DOHH2 (cell line): ENCODE measurements around the gene ABCD4.

Experiments
- EZH2phosphoT487 ChIP-seq: fragments of 200-600 bp; sonication (generic); IDR thresholded peaks from 2 replicates; pipeline ENCODE4 v1.6.1; 2017; ENCODE audit warnings: borderline replicate concordance, mild to moderate bottlenecking, antibody characterized with exemption, low read length, moderate library complexity, mixed read lengths
- TF ChIP-seq, protein P1 (sequence below): fragments of 200-600 bp; sonication (generic); IDR thresholded peaks from one replicate; pipeline ENCODE4 v1.5.1; 2014; ENCODE audit warnings: antibody characterized with exemption, mild to moderate bottlenecking, low read depth, low read length; ENCODE audit not compliant: poor library complexity, severe bottlenecking

DNA sequence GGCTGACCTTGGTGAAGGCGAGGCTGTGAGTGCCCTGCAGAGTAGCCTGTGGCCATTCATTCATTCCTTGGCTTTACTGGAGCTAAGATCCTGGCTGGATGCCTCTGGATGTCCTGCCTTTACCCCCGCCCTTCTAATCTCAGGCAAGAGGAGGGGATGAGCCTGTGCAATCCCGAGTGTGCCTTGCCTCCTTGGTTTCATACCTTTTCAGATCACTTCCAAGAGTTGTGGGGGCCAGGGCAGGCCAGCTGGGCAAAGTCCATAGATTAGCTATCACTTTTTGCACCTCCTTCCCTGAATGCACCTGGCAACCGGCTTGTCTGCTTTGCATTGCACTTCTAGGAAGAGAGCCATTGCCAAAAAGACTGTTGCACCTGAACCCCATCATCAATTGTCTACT, 47.0 kb upstream of the ABCD4 start:
- TF ChIP-seq, protein P1, sequence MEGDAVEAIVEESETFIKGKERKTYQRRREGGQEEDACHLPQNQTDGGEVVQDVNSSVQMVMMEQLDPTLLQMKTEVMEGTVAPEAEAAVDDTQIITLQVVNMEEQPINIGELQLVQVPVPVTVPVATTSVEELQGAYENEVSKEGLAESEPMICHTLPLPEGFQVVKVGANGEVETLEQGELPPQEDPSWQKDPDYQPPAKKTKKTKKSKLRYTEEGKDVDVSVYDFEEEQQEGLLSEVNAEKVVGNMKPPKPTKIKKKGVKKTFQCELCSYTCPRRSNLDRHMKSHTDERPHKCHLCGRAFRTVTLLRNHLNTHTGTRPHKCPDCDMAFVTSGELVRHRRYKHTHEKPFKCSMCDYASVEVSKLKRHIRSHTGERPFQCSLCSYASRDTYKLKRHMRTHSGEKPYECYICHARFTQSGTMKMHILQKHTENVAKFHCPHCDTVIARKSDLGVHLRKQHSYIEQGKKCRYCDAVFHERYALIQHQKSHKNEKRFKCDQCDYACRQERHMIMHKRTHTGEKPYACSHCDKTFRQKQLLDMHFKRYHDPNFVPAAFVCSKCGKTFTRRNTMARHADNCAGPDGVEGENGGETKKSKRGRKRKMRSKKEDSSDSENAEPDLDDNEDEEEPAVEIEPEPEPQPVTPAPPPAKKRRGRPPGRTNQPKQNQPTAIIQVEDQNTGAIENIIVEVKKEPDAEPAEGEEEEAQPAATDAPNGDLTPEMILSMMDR, result no peak
- TF ChIP-seq EZH2phosphoT487, result no peak
